Chondrocyte (in vitro differentiated cells): ENCODE measurements around the gene RAB31. TPM values are rescaled to one million over a fixed set of nuclear protein-coding genes. Genes with fewer than 3 reads are reported as not detected.

Source experiments
- DNase-seq: peaks from one replicate; pipeline ENCODE4 v3.0.0; 2021; ENCODE audit warnings: mixed read lengths, low spot score
- H3K27ac Mint-ChIP-seq: one replicate; pipeline ENCODE4 v1.8.0; 2021; ENCODE audit warnings: mild to moderate bottlenecking, moderate library complexity, mixed read lengths; ENCODE audit not compliant: unreplicated experiment
- H3K27me3 Mint-ChIP-seq: 2 replicates; pipeline ENCODE4 v1.8.0; 2021; ENCODE audit warnings: low read depth, mixed read lengths
- H3K36me3 Mint-ChIP-seq: 2 replicates; pipeline ENCODE4 v1.8.0; 2021; ENCODE audit warnings: low read depth, mixed read lengths
- H3K4me1 Mint-ChIP-seq: 2 replicates; pipeline ENCODE4 v1.8.0; 2021; ENCODE audit warnings: low read depth, mild to moderate bottlenecking, mixed read lengths
- H3K4me3 Mint-ChIP-seq: one replicate; pipeline ENCODE4 v1.8.0; 2021; ENCODE audit warnings: mild to moderate bottlenecking, moderate library complexity, mixed read lengths; ENCODE audit not compliant: unreplicated experiment
- H3K9me3 Mint-ChIP-seq: 2 replicates; pipeline ENCODE4 v1.8.0; 2021; ENCODE audit warnings: low read depth, mixed read lengths
- CTCF ChIP-seq: fragments of 200-600 bp; sonication (generic); IDR thresholded peaks from 2 replicates; pipeline ENCODE4 v1.5.0; 2021; ENCODE audit warnings: antibody characterized with exemption, mild to moderate bottlenecking, moderate library complexity
- total RNA-seq: library from RNA; stranded (reverse); gene quantifications from 3 replicates; pipeline ENCODE4 v1.2.1, GENCODE V29; 2021

The RAB31 gene
- total RNA-seq, 1 donor from 2014 or later = 87.7 TPM

- Mint-ChIP-seq H3K27me3 (no peaks in the 10 kb centered on the region), H3K36me3 (peaks cover 3% of the 10 kb centered on the region), H3K4me3 (no peak overlapping the region), H3K27ac (no peak overlapping the region), H3K9me3 (no peaks in the 10 kb centered on the region), H3K4me1 (peaks cover 67% of the 10 kb centered on the region)
- no peak for TF ChIP-seq CTCF
- DNase-seq = no peak
Observed at GRCh38 chr18:9810299-9810698, 102.2 kb downstream of the RAB31 start.

GRCh38 chr18:9810994-9811705, 103.0 kb downstream of the RAB31 start:
- H3K27me3 Mint-ChIP-seq = no peaks in the 10 kb centered on the region
- no peak overlapping the region for H3K4me3 Mint-ChIP-seq
- no peaks in the 10 kb centered on the region for H3K9me3 Mint-ChIP-seq
- no peak for DNase-seq
- peaks cover 3% of the 10 kb centered on the region for H3K36me3 Mint-ChIP-seq
- H3K4me1 Mint-ChIP-seq = peaks cover 64% of the 10 kb centered on the region
- no peak for TF ChIP-seq CTCF
- H3K27ac Mint-ChIP-seq = no peak overlapping the region

GRCh38 chr18:9811978-9812377, 103.9 kb downstream of the RAB31 start:
- TF ChIP-seq CTCF = no peak
- Mint-ChIP-seq H3K27ac (no peak overlapping the region), H3K27me3 (no peaks in the 10 kb centered on the region), H3K36me3 (peaks cover 3% of the 10 kb centered on the region), H3K9me3 (no peaks in the 10 kb centered on the region), H3K4me3 (no peak overlapping the region), H3K4me1 (peaks cover 57% of the 10 kb centered on the region)
- no peak for DNase-seq

GRCh38 chr18:9814431-9814830, 106.3 kb downstream of the RAB31 start:
- Mint-ChIP-seq H3K4me1 (peaks cover 33% of the 10 kb centered on the region), H3K4me3 (no peak overlapping the region), H3K36me3 (peaks cover 13% of the 10 kb centered on the region), H3K27me3 (no peaks in the 10 kb centered on the region), H3K9me3 (peaks cover 14% of the 10 kb centered on the region), H3K27ac (peak overlapping the region; percentile 90)
- no peak for TF ChIP-seq CTCF
- no peak for DNase-seq

GRCh38 chr18:9817286-9817685, 109.2 kb downstream of the RAB31 start:
- peaks cover 23% of the 10 kb centered on the region for H3K9me3 Mint-ChIP-seq
- no peak for DNase-seq
- H3K27ac Mint-ChIP-seq = peak overlapping the region; percentile 1
- no peak for TF ChIP-seq CTCF
- peaks cover 26% of the 10 kb centered on the region for H3K4me1 Mint-ChIP-seq
- peaks cover 22% of the 10 kb centered on the region for H3K36me3 Mint-ChIP-seq
- H3K4me3 Mint-ChIP-seq = no peak overlapping the region
- no peaks in the 10 kb centered on the region for H3K27me3 Mint-ChIP-seq
